Superior temporal gyrus (tissue), 1 donor: ENCODE data around the gene RASGRP1.

Experiments
- DNase-seq: peaks from one replicate; pipeline ENCODE4 v3.0.0-alpha.2; 2016; ENCODE audit errors: extremely low spot score

The RASGRP1 gene

GRCh38 chr15:38506997-38507396, 57.6 kb downstream of the RASGRP1 start:
- DNase-seq, result no peak

GRCh38 chr15:38504680-38505467, 59.7 kb downstream of the RASGRP1 start:
- DNase-seq, result no peak

GRCh38 chr15:38503496-38503895, 61.1 kb downstream of the RASGRP1 start:
- DNase-seq, result no peak

GRCh38 chr15:38499651-38500050, 65.0 kb downstream of the RASGRP1 start:
- no peak for DNase-seq

GRCh38 chr15:38496151-38496550, 68.5 kb downstream of the RASGRP1 start:
- DNase-seq, result no peak

- DNase-seq, result no peak
Measured at GRCh38 chr15:38490242-38490922, 74.2 kb downstream of the RASGRP1 start.

- DNase-seq, result no peak
Measured at GRCh38 chr15:38487378-38487777, 77.2 kb downstream of the RASGRP1 start.

- DNase-seq, result no peak
Measured at GRCh38 chr15:38486936-38487335, 77.7 kb downstream of the RASGRP1 start.

GRCh38 chr15:38482572-38482971, 82.0 kb downstream of the RASGRP1 start:
- no peak for DNase-seq

- no peak for DNase-seq
Measured at GRCh38 chr15:38481761-38482160, 82.9 kb downstream of the RASGRP1 start.

- DNase-seq, result no peak
Measured at GRCh38 chr15:38481113-38481512, 83.5 kb downstream of the RASGRP1 start.

- no peak for DNase-seq
Measured at GRCh38 chr15:38479756-38480155, 84.9 kb downstream of the RASGRP1 start.

GRCh38 chr15:38479266-38479665, 85.3 kb downstream of the RASGRP1 start:
- DNase-seq, result no peak

- DNase-seq, result no peak
Measured at GRCh38 chr15:38477637-38478036, 87.0 kb downstream of the RASGRP1 start.

GRCh38 chr15:38476120-38476519, 88.5 kb downstream of the RASGRP1 start:
- no peak for DNase-seq

GRCh38 chr15:38475361-38475760, 89.3 kb downstream of the RASGRP1 start:
- no peak for DNase-seq

GRCh38 chr15:38474155-38474757, 90.4 kb downstream of the RASGRP1 start:
- DNase-seq, result peak; percentile 94

GRCh38 chr15:38471974-38472373, 92.6 kb downstream of the RASGRP1 start:
- DNase-seq, result no peak

- no peak for DNase-seq
Measured at GRCh38 chr15:38470816-38471215, 93.8 kb downstream of the RASGRP1 start.

GRCh38 chr15:38464675-38465074, 99.9 kb downstream of the RASGRP1 start:
- no peak for DNase-seq

GRCh38 chr15:38463893-38464292, 100.7 kb downstream of the RASGRP1 start:
- DNase-seq, result no peak

GRCh38 chr15:38461066-38461833, 103.4 kb downstream of the RASGRP1 start:
- no peak for DNase-seq
